Measurements from ENCODE around the gene KLF7.

Gene KLF7

DNA sequence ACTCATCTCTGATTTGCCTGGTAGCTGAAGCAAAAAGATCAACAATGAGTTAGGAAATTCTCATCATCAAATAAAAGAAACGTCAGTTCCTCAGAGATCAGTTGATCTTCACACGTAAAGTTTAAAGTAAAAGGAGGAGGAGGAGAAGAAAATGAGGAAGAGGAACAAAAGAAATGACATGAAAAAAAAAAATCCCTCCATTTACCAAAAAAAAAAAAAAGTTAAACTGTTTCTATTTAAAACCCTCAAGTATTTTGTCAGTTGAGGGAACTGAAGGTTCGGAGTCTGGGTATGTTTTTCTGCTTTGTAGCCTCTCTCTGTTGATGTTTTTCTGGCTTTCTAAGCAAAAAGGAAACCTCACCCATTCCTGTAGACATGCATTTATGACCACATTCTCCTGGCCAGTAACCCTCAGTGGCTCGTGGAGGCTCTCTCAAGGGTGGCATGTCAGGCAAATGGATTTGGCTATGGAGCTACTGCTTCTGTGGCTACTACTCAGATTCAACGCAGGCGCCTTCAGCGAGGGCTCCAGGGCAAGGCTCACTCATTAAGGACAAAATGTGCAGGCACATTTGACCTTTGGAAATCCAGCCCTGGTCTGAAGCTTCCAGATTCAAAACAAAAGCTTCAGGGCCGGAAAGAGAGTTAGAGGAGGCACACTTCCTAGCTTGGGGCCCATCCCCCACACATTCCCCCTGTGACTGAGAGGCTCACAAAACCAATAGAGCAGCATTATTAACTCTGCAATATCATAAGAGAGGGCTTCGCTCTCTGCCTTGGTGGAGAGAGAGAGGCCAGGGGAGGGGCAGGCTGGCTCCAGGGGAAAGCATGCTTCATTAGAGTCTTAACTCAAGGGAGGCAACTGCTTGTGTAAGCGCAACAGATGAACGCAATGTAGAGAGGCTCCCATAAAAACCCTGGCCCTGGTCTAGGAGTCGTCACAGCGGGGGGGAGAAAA lies 22.3 kb downstream of the KLF7 start:
- TF ChIP-seq, protein P1, sequence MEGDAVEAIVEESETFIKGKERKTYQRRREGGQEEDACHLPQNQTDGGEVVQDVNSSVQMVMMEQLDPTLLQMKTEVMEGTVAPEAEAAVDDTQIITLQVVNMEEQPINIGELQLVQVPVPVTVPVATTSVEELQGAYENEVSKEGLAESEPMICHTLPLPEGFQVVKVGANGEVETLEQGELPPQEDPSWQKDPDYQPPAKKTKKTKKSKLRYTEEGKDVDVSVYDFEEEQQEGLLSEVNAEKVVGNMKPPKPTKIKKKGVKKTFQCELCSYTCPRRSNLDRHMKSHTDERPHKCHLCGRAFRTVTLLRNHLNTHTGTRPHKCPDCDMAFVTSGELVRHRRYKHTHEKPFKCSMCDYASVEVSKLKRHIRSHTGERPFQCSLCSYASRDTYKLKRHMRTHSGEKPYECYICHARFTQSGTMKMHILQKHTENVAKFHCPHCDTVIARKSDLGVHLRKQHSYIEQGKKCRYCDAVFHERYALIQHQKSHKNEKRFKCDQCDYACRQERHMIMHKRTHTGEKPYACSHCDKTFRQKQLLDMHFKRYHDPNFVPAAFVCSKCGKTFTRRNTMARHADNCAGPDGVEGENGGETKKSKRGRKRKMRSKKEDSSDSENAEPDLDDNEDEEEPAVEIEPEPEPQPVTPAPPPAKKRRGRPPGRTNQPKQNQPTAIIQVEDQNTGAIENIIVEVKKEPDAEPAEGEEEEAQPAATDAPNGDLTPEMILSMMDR (IDR thresholded peaks at IDR 0.05; ENCODE audit: control insufficient read depth, insufficient read depth, low read depth, low read length, missing control alignments) = no peak
- H3K4me3 ChIP-seq (ENCODE audit: control insufficient read depth, low read depth, low read length) = no peak overlapping the region
- no peak for DNase-seq (ENCODE audit: low read depth)

DNA sequence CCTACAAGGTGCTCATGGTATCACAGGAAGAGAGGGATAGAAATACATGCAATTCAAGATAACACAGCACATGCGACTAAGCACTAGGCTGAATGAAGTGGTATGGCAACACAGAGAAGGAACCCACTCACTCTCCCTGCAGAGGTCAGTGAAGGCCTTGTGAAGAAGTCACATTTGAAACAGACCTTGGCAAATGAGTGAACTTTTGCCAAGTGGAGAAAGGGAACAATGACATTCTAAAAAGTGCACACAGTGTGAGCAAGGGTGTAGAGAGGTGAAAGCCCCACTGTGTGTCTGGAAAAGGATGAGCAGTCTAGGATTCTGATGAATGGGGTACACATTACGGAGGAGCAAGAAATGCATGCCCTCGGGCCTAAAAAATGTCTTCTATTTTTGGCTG lies 23.3 kb downstream of the KLF7 start:
- no peak overlapping the region for H3K4me3 ChIP-seq (ENCODE audit: control insufficient read depth, low read depth, low read length)
- TF ChIP-seq, protein P1 (IDR thresholded peaks at IDR 0.05; ENCODE audit: control insufficient read depth, insufficient read depth, low read depth, low read length, missing control alignments) = no peak
- DNase-seq (ENCODE audit: low read depth) = no peak

DNA sequence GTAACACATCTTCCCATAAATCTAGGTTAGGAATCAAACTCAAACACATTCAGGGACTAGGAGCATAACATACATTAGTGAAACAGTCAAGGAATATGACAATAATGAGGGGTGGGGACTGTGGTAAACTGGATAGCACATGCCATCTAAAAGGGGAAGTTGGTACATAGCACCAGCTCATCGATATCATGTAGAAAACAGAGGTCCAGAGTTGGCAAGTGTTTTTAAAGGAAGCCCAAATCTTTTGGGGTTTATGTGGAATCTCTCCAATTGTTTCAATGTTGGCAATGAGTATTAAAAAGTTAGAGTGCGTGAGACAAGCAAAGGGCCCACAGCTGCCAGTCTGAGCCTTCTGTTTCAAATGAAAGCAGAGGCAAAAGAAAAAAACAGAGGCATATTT lies 24.4 kb downstream of the KLF7 start:
- DNase-seq (ENCODE audit: low read depth) = no peak
- no peak overlapping the region for H3K4me3 ChIP-seq (ENCODE audit: control insufficient read depth, low read depth, low read length)
- TF ChIP-seq, protein P1 (IDR thresholded peaks at IDR 0.05; ENCODE audit: control insufficient read depth, insufficient read depth, low read depth, low read length, missing control alignments) = no peak

DNA sequence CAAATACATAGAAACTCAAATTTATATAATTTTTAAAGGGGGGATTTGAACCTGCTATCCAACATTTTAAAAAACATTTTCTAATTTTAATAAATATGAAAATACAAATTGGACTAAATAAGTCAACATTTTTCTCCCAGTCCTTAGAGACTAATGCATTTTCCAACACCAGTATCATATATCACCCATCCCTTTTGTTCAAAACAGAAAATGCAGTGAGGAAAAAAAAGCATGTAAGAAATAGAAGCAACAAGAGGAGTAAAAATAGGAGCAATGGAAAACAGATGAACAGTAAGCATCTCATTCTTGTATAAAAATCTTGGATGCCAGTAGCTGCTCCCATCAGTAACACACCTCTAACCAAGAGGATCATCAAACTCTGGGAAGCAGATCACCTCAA lies 25.5 kb downstream of the KLF7 start:
- no peak for DNase-seq (ENCODE audit: low read depth)
- no peak overlapping the region for H3K4me3 ChIP-seq (ENCODE audit: control insufficient read depth, low read depth, low read length)
- TF ChIP-seq, protein P1 (IDR thresholded peaks at IDR 0.05; ENCODE audit: control insufficient read depth, insufficient read depth, low read depth, low read length, missing control alignments) = no peak

DNA sequence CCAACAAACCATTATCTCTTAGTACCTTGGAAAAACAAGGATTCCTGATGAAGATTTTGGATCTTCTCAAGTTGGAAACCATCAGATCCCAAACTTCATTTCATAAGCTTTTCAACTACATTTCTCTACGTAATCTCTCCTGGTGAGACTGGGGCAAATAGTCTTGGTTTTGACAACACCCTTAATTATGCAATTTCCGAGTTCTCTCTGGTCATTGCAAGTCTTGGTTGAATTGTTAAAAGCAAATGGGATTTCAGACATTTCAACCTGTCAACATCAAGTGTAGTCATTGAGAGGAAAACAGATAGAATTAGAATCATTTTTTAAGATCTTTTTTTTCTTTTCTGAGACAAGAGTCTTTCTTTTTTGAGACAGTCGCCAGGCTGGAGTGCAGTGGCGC lies 26.2 kb downstream of the KLF7 start:
- TF ChIP-seq, protein P1 (IDR thresholded peaks at IDR 0.05; ENCODE audit: control insufficient read depth, insufficient read depth, low read depth, low read length, missing control alignments) = no peak
- DNase-seq (ENCODE audit: low read depth) = no peak
- no peak overlapping the region for H3K4me3 ChIP-seq (ENCODE audit: control insufficient read depth, low read depth, low read length)

DNA sequence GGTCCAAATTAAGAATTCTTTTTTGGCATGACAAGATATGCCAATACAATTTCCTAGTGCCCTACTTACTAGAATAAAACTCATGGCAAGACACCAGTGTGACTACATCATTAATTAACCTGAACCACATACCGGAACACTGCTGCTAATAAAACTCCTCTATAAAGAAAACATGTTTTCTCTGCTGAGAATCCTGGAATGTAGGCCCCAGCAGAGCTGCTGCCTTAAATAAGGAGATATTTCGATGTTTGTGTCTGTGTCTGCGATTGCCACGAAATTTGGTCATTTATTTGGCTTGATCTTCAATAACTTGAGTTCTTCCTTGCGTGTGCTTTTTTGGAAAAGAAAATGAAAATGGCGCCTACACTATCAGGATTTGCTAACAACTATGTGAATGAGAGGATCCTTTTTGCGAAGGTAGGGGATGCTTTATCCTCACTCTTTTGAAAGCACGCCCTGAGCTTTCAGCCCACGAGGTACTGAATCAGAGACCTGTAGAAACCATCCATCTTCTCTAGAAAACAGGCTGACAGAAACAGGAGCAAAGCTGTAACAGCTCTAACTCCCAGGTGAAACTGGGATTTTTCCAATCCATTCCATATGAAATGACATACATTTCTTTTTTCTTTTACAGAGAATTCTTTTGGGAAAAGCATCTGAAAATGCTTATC lies 27.0 kb downstream of the KLF7 start:
- no peak for DNase-seq (ENCODE audit: low read depth)
- H3K4me3 ChIP-seq (ENCODE audit: control insufficient read depth, low read depth, low read length) = no peak overlapping the region
- TF ChIP-seq, protein P1 (IDR thresholded peaks at IDR 0.05; ENCODE audit: control insufficient read depth, insufficient read depth, low read depth, low read length, missing control alignments) = no peak
